Endometrial microvascular endothelial cells (primary cell): ENCODE results near the gene SS18L1. TPM values are rescaled to one million over a fixed set of nuclear protein-coding genes. Genes with fewer than 3 reads are reported as not detected.
"Not testable (repeated sequence)": the region's sequence is repeated elsewhere in the genome, so short reads cannot be mapped to it uniquely, and the experiment has no call there.

Source experiments
- in situ Hi-C: cut with HindIII; loops from 2 replicates; pipeline ENCODE4 v1.10.0; 2017; ENCODE audit warnings: low sequenced_read_pairs, low pct_unique_long_range_greater_than_20kb; ENCODE audit errors: inconsistent ontology term
- total RNA-seq: library from RNA; depleted of rRNA; stranded (reverse); fragments of >200 nt; gene quantifications from one replicate; pipeline ENCODE4 v1.2.3, GENCODE V29; 2015; ENCODE audit errors: inconsistent ontology term

SS18L1 gene
- total RNA-seq, 1 donor from 2014 or later: 3.1 TPM

DNA sequence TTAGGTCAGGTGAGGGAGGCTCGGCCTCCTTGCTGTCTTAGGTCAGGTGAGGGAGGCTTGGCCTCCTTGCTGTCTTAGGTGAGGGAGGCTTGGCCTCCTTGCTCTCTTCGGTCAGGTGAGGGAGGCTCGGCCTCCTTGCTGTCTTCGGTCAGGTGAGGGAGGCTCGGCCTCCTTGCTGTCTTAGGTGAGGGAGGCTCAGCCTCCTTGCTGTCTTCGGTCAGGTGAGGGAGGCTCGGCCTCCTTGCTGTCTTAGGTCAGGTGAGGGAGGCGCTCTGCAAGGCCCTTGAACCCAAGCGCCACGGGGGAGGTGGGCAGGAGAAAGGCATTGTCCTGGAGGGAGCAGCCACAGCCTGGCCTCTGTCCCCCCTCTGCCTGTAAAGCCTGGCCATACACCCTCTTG, 4.8 kb downstream of the SS18L1 start:
- in situ Hi-C loops: not testable (repeated sequence)

- in situ Hi-C loops: no loop called here
Measured at GRCh38 chr20:62148908-62149314, 5.3 kb downstream of the SS18L1 start.

DNA sequence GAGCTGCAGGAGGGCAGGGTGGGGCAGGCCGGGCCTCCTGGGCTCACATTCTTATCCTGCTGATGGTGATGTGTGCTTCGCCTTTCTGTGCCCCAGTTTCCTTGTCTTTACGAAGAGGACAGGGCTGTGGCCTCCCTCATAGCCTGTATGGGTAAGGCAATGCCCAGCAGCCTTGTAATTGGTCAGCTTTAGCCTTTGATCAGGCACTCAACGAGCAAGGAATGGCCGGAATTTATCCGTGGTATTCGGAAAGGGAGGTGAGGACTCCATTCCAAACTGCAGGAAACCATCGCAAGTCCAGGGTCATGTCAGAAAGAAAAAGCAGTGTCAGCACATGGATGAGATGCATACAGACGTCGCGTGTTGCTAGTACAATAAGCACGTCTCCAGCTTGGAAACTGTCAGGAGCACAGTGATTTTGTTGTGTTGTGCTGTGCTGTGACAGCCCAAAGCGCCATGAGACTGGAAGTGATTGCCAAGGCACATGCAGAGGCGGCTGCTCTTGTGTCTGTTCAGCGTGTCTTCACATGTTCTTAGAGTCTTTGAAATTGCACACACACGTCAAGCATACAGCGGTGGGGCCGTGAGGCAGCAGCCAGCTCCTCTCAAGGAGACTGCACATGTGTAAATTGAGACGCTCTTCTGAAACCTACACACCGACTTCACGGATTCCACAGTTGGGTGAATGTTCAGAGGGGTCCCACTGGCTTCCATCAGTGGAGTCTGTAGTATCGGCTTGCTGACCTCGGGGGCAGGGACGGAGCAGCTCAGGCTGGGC, 6.2 kb downstream of the SS18L1 start:
- in situ Hi-C loops: no loop called here

DNA sequence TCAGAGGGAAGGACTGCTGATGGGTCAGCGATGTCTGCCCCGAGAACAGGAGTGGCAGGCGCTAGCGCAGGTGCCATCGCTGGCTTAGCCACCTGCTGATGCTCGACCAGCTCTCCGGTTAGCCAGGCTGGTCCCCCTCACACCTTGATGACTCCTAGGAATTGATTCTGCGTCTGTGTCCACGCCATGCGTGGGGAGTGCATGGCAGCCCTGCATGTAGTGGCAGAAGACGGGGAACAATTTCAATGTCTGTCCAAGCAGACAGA, 6.7 kb downstream of the SS18L1 start:
- in situ Hi-C loops: no loop called here

GRCh38 chr20:62151225-62151624, 7.7 kb downstream of the SS18L1 start:
- in situ Hi-C loops: no loop called here

- in situ Hi-C loops: no loop called here
Measured at GRCh38 chr20:62151835-62152364, 8.3 kb downstream of the SS18L1 start.

DNA sequence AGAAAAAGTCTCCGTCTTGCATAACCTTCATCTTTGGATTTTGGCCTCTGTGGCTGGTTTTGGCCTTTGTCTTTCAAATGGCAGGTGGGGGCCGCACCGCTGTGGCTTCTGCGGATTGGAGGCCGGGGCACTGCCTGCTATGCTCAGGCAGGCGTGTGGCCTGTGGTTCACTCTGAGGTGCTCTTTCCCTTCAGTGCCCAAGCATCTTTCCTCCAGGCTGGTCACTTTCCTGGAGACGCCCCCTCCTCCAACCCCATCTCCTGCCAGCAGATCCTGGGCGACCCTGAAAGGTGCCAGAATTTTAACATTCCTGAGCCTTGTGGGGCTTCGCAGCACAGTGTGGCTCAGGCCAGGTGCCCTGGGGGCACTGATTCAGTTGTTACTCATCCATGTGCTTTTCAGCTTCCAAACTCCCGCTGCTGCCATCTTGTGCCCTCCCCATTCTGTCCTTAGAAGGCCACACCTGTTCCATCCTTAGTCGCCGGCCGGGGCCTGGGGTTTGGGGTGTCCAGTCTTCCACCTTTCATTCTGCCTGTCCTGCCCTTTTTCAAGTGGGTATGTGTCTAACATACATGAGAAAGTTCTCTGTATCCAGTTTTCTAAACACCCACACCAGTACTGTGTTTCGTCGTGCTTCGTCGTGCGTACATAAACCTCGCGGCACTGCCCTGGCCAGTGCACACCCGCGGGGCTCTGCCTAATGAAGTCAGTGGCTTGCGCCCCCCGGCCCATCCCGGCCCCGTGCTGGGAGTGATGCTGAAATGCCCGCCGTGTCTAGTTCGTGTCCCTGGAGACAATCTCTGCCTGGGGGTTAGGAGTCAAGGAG, 12.1 kb downstream of the SS18L1 start:
- in situ Hi-C loops: no loop called here

DNA sequence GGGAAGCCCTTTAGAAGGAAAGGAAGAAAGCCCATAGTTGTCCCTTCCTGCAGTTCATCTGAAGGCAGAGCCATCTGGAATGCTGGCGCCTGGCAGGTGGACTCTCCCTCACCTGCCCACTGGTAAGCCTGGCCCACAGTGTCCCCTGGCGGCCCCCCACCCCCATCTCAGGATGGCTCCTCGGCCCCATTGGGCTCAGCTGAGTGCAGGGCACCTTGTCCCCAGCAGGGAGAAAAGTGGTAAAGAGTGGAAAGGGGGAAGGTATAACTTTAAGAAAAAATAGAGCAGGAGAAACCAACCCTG, 12.6 kb downstream of the SS18L1 start:
- in situ Hi-C loops: no loop called here

GRCh38 chr20:62156592-62157386, 13.2 kb downstream of the SS18L1 start:
- in situ Hi-C loops: no loop called here

DNA sequence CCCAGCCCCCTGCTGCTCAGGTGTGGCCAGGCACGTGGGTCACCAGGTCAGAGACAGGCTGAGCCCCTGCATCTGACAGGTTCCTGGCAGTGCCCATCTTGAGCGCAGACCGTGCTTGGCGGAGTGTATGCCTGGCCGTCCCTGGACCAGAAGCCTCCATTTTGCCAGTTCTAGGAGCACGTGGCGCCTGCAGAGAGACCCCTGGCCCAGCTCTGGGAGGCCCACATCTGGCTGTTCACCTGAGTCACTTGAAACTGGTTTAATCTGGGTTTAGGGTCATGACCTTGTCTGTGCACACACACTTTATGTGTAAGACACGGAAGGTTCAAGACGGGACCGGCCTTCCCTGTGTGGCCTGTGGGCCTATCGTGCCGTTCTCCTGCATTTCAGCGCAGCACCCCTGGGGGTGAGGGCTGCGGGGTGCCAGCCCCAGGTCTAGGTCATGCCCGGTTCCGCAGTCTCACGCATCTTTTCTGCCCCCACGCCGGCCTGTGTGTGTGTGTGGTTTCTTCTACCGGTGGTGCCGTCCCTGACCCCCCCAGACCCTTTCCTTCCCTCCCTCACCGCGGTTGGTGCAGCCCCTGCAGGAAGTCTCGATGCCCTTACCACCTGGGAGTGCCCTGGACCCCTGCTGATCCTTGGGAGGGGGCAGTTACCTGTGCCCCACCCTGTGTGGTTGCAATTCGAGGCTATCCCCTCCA, 14.0 kb downstream of the SS18L1 start:
- in situ Hi-C loops: no loop called here

GRCh38 chr20:62158088-62158400, 14.5 kb downstream of the SS18L1 start:
- in situ Hi-C loops: no loop called here

DNA sequence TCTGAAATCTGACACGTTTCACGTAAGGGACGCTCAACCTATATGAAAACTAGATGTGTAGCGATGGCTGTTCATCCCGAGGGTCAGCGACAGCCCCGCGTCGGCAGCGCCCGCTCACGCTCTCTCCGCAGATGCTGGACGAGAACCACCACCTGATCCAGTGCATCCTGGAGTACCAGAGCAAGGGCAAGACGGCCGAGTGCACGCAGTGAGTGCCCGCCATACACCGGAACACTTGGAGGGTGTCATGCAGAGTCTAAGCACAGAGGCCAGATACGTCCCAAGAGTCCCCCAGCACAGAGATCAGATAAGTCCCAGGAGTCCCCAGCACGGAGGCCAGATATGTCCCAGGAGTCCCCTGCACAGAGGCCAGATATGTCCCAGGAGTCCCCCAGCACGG, 15.0 kb downstream of the SS18L1 start:
- in situ Hi-C loops: no loop called here

- in situ Hi-C loops: no loop called here
Measured at GRCh38 chr20:62159052-62159451, 15.5 kb downstream of the SS18L1 start.

- in situ Hi-C loops: no loop called here
Measured at GRCh38 chr20:62159839-62160238, 16.3 kb downstream of the SS18L1 start.

DNA sequence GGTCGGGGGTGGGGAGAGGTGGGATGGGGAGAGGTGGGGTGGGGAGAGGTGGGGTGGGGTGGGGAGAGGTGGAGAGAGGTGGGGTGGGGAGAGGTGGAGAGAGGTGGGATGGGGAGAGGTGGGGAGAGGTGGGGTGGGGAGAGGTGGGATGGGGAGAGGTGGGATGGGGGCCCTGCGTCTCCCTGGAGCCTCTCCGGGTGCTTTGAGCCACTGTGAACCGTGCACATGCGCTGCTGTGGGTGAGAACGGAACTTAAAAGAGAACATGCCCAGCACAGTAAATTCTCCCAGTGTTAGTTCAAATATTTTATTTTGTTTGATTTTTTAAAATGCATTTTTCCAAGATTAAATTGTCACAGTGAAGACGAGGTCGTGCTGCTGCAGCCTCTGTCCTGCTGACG, 16.7 kb downstream of the SS18L1 start:
- in situ Hi-C loops: no loop called here

- in situ Hi-C loops: no loop called here
Measured at GRCh38 chr20:62160876-62161275, 17.3 kb downstream of the SS18L1 start.

GRCh38 chr20:62161347-62161746, 17.8 kb downstream of the SS18L1 start:
- in situ Hi-C loops: no loop called here

DNA sequence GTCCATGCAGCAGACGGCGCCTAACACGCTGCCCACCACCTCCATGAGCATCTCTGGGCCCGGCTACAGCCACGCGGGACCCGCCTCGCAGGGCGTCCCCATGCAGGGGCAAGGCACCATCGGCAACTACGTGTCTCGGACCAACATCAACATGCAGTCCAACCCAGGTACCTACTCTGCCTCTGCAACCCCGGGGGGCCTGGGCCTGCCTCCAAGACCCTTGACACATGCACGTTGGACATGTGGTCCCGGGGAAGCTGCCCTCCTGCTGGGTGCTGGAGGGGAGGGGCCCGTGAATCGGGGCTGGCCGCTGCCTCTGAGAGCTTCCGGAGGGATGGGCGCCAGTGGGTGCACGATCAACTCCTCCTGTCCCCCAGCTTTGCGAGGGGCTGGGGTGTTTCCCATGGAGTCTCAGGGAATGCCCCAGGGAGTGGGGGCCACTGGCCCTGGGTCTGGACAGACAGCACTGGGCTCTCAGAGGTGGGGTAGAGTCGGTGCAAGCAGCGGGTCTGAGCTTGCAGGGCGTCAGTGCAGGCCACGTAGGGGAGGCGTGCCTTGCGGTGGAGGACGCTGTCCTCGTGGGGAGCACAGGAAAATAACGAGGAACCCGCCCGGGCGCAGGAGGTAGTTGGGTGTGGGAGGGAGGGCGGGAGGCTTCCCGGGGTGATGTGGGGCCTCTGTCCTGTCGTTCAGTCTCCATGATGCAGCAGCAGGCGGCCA, 19.4 kb downstream of the SS18L1 start:
- in situ Hi-C loops: no loop called here

GRCh38 chr20:62163485-62163865, 19.9 kb downstream of the SS18L1 start:
- in situ Hi-C loops: no loop called here
